ENCODE measurements around the gene ELMO3.
A peak's percentile ranks its signal among the peaks of the same experiment; 100 is the strongest.

The ELMO3 gene

GRCh38 chr16:67184453-67184994, 14.4 kb upstream of the ELMO3 start:
- peaks cover 11% of the 10 kb centered on the region for H3K36me3 Mint-ChIP-seq
- peaks cover 17% of the 10 kb centered on the region for H3K4me1 Mint-ChIP-seq
- H3K27ac Mint-ChIP-seq, result no peak overlapping the region
- DNase-seq (ENCODE audit: low spot score in 2 of 2), result no peak
- no peaks in the 10 kb centered on the region for H3K9me3 Mint-ChIP-seq
- ATAC-seq, result peak; percentile 3
- H3K4me3 Mint-ChIP-seq, result no peak overlapping the region

GRCh38 chr16:67184995-67185650, 13.8 kb upstream of the ELMO3 start:
- Mint-ChIP-seq H3K4me1 (peaks cover 15% of the 10 kb centered on the region), H3K27ac (peak overlapping the region; percentile 52), H3K9me3 (no peaks in the 10 kb centered on the region), H3K36me3 (peaks cover 7% of the 10 kb centered on the region), H3K4me3 (no peak overlapping the region)
- ATAC-seq, result peak; percentile 46
- DNase-seq (ENCODE audit: low spot score in 2 of 2), result peak; percentile 89 to 95

- H3K27ac Mint-ChIP-seq, result peak overlapping the region; percentile 52
- peaks cover 7% of the 10 kb centered on the region for H3K36me3 Mint-ChIP-seq
- H3K4me3 Mint-ChIP-seq, result no peak overlapping the region
These were observed 13.2 kb upstream of the ELMO3 start for GRCh38 chr16:67185651-67186134.

GRCh38 chr16:67186550-67186950, 12.4 kb upstream of the ELMO3 start:
- no peak for ATAC-seq
- Mint-ChIP-seq H3K4me1 (peaks cover 20% of the 10 kb centered on the region), H3K36me3 (peaks cover 7% of the 10 kb centered on the region), H3K9me3 (no peaks in the 10 kb centered on the region), H3K4me3 (no peak overlapping the region), H3K27ac (no peak overlapping the region)
- no peak for DNase-seq (ENCODE audit: low spot score in 2 of 2)

More at GRCh38 chr16:67185651-67186134, 13.2 kb upstream of the ELMO3 start:
- no peak for ATAC-seq
- Mint-ChIP-seq H3K4me1 (peaks cover 15% of the 10 kb centered on the region), H3K9me3 (no peaks in the 10 kb centered on the region)
- DNase-seq (ENCODE audit: low spot score in 2 of 2), result no peak

- no peak overlapping the region for H3K27ac Mint-ChIP-seq
- peaks cover 24% of the 10 kb centered on the region for H3K4me1 Mint-ChIP-seq
- H3K4me3 Mint-ChIP-seq, result no peak overlapping the region
- peaks cover 7% of the 10 kb centered on the region for H3K36me3 Mint-ChIP-seq
- DNase-seq (ENCODE audit: low spot score in 2 of 2), result no peak
- ATAC-seq, result no peak
- no peaks in the 10 kb centered on the region for H3K9me3 Mint-ChIP-seq
These were observed 11.6 kb upstream of the ELMO3 start for GRCh38 chr16:67187175-67187890.

- Mint-ChIP-seq H3K4me3 (no peak overlapping the region), H3K4me1 (peaks cover 32% of the 10 kb centered on the region), H3K36me3 (peaks cover 12% of the 10 kb centered on the region), H3K27ac (no peak overlapping the region), H3K9me3 (no peaks in the 10 kb centered on the region)
- ATAC-seq (no peak), DNase-seq (ENCODE audit: low spot score in 2 of 2) (no peak)
These were observed 10.6 kb upstream of the ELMO3 start for GRCh38 chr16:67188323-67188722.

- Mint-ChIP-seq H3K4me3 (no peak overlapping the region), H3K4me1 (peaks cover 37% of the 10 kb centered on the region), H3K27ac (no peak overlapping the region), H3K36me3 (peaks cover 17% of the 10 kb centered on the region), H3K9me3 (no peaks in the 10 kb centered on the region)
- DNase-seq (ENCODE audit: low spot score in 2 of 2), result no peak
- ATAC-seq, result no peak
These were observed 10.1 kb upstream of the ELMO3 start for GRCh38 chr16:67188798-67189197.

- no peak for DNase-seq (ENCODE audit: low spot score in 2 of 2)
- peak within 1 kb of the TSS; percentile 86 for H3K27ac Mint-ChIP-seq
- peaks cover 40% of the 10 kb centered on the region for H3K4me1 Mint-ChIP-seq
- no peak for ATAC-seq
- H3K36me3 Mint-ChIP-seq, result peaks cover 27% of the 10 kb centered on the region
- no peaks in the 10 kb centered on the region for H3K9me3 Mint-ChIP-seq
- H3K4me3 Mint-ChIP-seq, result peak within 1 kb of the TSS; percentile 88
These were observed 8.9 kb upstream of the ELMO3 start, which contains the start of gene EXOC3L1 for GRCh38 chr16:67190041-67190440. Gene EXOC3L1, minus strand, starts transcription at chr16:67190136. Its CDS starts 460 bp downstream, at chr16:67189676.

- DNase-seq (ENCODE audit: low spot score in 2 of 2) (no peak), ATAC-seq (no peak)
- peaks cover 29% of the 10 kb centered on the region for H3K36me3 Mint-ChIP-seq
- peak overlapping the region; percentile 88 for H3K4me3 Mint-ChIP-seq
- peak overlapping the region; percentile 86 for H3K27ac Mint-ChIP-seq
- peaks cover 38% of the 10 kb centered on the region for H3K4me1 Mint-ChIP-seq
- H3K9me3 Mint-ChIP-seq, result no peaks in the 10 kb centered on the region
These were observed 8.2 kb upstream of the ELMO3 start for GRCh38 chr16:67190448-67191399.

- no peak for ATAC-seq
- peaks cover 37% of the 10 kb centered on the region for H3K36me3 Mint-ChIP-seq
- peak overlapping the region; percentile 86 for H3K27ac Mint-ChIP-seq
- H3K4me3 Mint-ChIP-seq, result peak overlapping the region; percentile 88
- DNase-seq (ENCODE audit: low spot score in 2 of 2), result no peak
- H3K9me3 Mint-ChIP-seq, result no peaks in the 10 kb centered on the region
- peaks cover 45% of the 10 kb centered on the region for H3K4me1 Mint-ChIP-seq
These were observed 7.4 kb upstream of the ELMO3 start for GRCh38 chr16:67191411-67191994.

- peaks cover 44% of the 10 kb centered on the region for H3K36me3 Mint-ChIP-seq
- DNase-seq (ENCODE audit: low spot score in 2 of 2), result peak; percentile 85 to 93
- H3K4me3 Mint-ChIP-seq, result peak within 1 kb of the TSS; percentile 88
- no peaks in the 10 kb centered on the region for H3K9me3 Mint-ChIP-seq
- H3K27ac Mint-ChIP-seq, result peak within 1 kb of the TSS; percentile 86
- ATAC-seq, result peak; percentile 98
- H3K4me1 Mint-ChIP-seq, result peaks cover 51% of the 10 kb centered on the region
These were observed 6.8 kb upstream of the ELMO3 start, which contains the start of gene E2F4 for GRCh38 chr16:67191995-67192681. Gene E2F4, plus strand, starts transcription at chr16:67192155. Its CDS starts 73 bp downstream, at chr16:67192228.

GRCh38 chr16:67192781-67193361, 6.1 kb upstream of the ELMO3 start:
- ATAC-seq (peak; percentile 6), DNase-seq (ENCODE audit: low spot score in 2 of 2) (no peak)
- Mint-ChIP-seq H3K9me3 (no peaks in the 10 kb centered on the region), H3K27ac (peak overlapping the region; percentile 86), H3K36me3 (peaks cover 51% of the 10 kb centered on the region), H3K4me1 (peaks cover 51% of the 10 kb centered on the region), H3K4me3 (peak overlapping the region; percentile 88)

- Mint-ChIP-seq H3K36me3 (peaks cover 58% of the 10 kb centered on the region), H3K4me1 (peaks cover 51% of the 10 kb centered on the region), H3K27ac (peak overlapping the region; percentile 86), H3K4me3 (peak overlapping the region; percentile 88), H3K9me3 (no peaks in the 10 kb centered on the region)
- DNase-seq (ENCODE audit: low spot score in 2 of 2), result no peak
- ATAC-seq, result no peak
These were observed 5.4 kb upstream of the ELMO3 start for GRCh38 chr16:67193536-67193935.

All from stimulated activated effector memory CD8-positive, alpha-beta T cell treated with anti-CD3 and anti-CD28 coated beads, Interleukin-12 subunit alpha, Interleukin-12 subunit beta, amount 100 ng/mL, for 72 hours (primary cell).